Measurements from ENCODE around the gene UBTD1.

DNA sequence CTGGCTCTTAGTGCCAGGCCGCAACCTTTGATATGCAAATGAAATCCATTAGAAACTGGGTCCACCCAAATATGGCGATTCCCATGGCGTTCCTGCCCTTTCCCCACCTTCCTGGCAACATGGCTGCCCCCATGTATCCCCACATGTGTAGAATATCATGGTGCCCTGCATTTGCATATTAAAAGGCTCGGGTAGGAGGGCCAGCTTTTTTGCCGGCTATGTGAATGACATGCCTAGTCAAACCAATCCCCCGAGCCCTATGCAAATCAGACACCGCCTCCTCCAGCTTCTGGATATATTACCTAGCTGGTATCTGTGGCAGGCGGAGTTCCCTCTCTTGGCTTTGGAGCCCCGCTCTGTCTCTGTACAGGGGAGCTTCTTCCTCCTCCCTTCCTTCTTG, 18.8 kb upstream of the UBTD1 start:
- no peak for TF ChIP-seq TAF1 (IDR thresholded peaks at IDR 0.05; ENCODE audit: low read depth, low read length)
- no peak for TF ChIP-seq POLR2AphosphoS5 (IDR thresholded peaks at IDR 0.05; ENCODE audit: low read depth, low read length)
- no peak for TF ChIP-seq POLR2A (IDR thresholded peaks at IDR 0.05; ENCODE audit: low read depth, low read length)
- TF ChIP-seq PAX5 (IDR thresholded peaks at IDR 0.05; ENCODE audit: insufficient read depth, low read length, severe bottlenecking), result no peak
- no peak for TF ChIP-seq SPI1 (IDR thresholded peaks at IDR 0.05; ENCODE audit: low read depth, low read length)
